ENCODE measurements around the gene CPNE4.
"Not testable (repeated sequence)": the region's sequence is repeated elsewhere in the genome, so short reads cannot be mapped to it uniquely, and the experiment has no call there.

The CPNE4 gene

GRCh38 chr3:132016061-132017041, 18.5 kb downstream of the CPNE4 start:
- no peak for DNase-seq (ENCODE audit: low read depth in 2 of 2)

DNA sequence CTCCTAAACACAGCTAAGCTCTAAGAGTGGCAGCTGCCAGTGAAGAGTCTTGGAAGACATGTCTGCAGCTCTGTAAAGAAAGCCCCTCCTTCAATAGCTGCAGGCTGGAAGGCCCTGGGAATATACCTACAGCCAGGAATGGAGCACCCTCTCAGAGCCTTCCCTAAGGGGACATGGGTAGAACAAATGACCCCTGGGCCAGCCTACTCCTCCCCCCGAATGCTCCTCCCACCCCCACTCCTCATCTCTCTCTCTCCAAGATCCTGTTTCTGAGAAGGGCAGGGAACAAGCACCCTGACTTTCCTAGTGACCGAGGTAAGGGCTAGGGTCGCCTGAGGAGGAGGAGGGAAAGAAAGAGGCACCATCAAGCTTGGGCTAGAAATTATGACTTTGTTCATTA, 20.7 kb downstream of the CPNE4 start:
- no peak for DNase-seq (ENCODE audit: low read depth in 2 of 2)

GRCh38 chr3:132009241-132009640, 25.6 kb downstream of the CPNE4 start:
- DNase-seq (ENCODE audit: low read depth in 2 of 2) = no peak

DNA sequence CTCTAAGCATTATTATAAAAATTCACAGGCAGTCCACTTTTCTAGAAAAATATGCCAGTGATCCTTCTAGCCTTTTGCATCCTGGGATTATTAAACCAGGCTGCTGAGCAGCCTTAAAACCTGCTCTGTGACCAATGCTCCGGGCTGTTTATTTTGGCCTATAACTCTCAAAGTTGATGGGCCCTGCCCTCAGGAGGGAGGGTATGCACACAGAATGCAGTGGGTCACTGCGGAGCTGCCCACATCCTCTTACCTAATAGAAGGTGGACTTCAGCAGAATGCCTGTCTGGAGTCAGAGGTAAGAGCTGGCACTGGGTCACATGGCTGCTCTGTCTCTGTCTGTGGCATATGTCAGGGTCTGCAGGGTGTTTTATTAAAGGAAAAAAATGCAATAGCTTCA, 26.0 kb downstream of the CPNE4 start:
- no peak for DNase-seq (ENCODE audit: low read depth in 2 of 2)

GRCh38 chr3:132007617-132008016, 27.2 kb downstream of the CPNE4 start:
- no peak for DNase-seq (ENCODE audit: low read depth in 2 of 2)

- DNase-seq (ENCODE audit: low read depth in 2 of 2) = peak in 1 of 2 donors; percentile 1
These were observed 28.1 kb downstream of the CPNE4 start for GRCh38 chr3:132006605-132007204.

GRCh38 chr3:132004571-132004970, 30.2 kb downstream of the CPNE4 start:
- no peak for DNase-seq (ENCODE audit: low read depth in 2 of 2)

DNA sequence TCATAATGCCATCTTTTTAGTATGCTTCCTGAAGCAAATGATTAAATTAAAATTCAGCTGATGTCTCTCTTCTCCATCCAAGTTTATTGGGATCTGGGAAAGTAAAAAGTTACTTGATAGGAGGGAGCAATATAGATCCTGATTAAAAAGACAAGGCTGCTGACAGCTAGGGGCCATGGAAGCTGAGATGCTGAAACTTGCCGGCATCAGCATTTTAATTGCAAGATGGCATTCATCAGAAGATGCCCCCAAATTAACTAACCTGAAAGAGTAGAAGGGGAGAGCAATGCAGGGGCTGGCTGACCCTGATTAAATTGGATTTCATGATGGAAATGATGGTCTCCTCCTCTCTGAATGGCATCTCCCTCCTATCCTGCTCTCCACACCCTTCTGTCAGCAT, 31.1 kb downstream of the CPNE4 start:
- no peak for DNase-seq (ENCODE audit: low read depth in 2 of 2)

- no peak for DNase-seq (ENCODE audit: low read depth in 2 of 2)
These were observed 32.8 kb downstream of the CPNE4 start for GRCh38 chr3:132001999-132002398.

DNA sequence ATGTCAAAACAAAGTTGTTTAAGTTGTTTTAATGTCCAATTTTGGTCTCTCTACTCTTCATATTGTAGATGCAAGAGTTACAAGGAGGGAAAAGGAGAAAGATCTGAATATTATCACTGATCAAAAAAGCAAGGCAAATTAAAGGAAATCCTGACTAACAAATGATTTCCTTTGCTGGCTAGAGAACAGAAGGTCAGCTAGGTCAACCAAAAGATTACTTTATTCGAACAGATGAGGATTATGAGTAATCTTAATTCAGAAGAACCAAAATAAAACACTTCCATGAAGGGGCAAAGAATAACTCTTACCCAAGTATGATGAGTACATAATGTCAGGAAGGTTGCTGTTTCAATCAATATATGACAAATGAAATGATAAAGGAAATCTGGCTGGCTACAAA, 33.8 kb downstream of the CPNE4 start:
- no peak for DNase-seq (ENCODE audit: low read depth in 2 of 2)

DNA sequence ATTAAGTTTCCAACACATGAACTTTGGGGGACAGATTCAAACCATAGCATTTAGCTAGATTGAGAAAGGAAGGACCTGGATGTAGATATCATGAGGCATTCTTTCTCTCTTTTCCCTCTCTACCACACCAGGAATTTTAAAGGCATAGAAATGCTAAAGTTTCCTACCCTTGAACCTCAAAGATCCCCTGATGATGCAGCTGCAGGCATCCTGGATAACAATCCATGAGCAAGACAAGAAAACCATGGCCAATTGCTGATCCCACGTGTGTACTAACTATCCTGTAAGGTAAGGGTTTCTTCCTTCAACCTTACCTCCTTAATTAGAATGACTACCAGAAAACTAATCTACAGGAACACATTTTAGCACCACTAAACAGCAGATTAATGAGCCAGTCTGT, 36.8 kb downstream of the CPNE4 start:
- no peak for DNase-seq (ENCODE audit: low read depth in 2 of 2)

DNA sequence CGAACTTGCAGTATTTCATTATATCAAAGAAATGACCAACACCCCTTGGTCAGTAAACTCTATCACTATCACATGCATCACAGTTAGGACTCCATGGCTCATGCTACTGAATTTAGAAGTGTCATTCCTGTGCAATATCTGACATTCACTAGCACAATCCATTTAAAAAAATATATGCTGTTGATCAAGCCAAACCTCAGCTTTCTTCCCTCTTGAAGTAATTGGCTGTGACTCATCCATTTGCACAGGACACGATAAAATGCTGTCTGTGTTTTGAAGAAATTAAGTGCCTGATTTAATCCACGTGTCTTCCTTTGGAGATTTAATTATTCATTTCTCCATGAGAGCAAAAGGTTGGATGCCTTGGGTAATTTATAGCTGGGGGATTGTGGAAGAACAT, 38.9 kb downstream of the CPNE4 start:
- DNase-seq (ENCODE audit: low read depth in 2 of 2) = no peak

- no peak for DNase-seq (ENCODE audit: low read depth in 2 of 2)
These were observed 45.5 kb downstream of the CPNE4 start for GRCh38 chr3:131989318-131989717.

- DNase-seq (ENCODE audit: low read depth in 2 of 2) = no peak
These were observed 46.6 kb downstream of the CPNE4 start for GRCh38 chr3:131988209-131988608.

- no peak for DNase-seq (ENCODE audit: low read depth in 2 of 2)
These were observed 51.1 kb downstream of the CPNE4 start for GRCh38 chr3:131983689-131984088.

GRCh38 chr3:131981323-131981722, 53.5 kb downstream of the CPNE4 start:
- no peak for DNase-seq (ENCODE audit: low read depth in 2 of 2)

DNA sequence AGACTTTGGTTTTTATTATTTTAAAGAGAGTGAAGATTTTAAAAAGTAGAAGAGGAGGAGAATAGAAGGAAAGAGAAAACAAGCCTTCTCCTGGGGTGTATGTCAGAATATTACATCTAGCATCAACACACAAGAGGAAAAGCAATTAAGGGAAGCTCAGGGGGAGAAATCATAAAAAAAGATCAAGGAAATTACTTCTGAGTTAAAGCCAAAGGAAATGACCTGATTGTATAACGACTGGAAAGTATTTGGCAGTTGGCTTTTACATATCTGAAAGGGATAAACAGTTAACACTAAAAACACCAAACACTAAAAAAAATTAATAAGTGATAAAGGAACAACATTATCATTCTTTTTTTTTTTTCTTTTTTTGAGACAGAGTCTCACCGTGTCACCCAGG, 58.4 kb downstream of the CPNE4 start:
- DNase-seq (ENCODE audit: low read depth in 2 of 2) = no peak

GRCh38 chr3:131975047-131975446, 59.8 kb downstream of the CPNE4 start:
- no peak for DNase-seq (ENCODE audit: low read depth in 2 of 2)

DNA sequence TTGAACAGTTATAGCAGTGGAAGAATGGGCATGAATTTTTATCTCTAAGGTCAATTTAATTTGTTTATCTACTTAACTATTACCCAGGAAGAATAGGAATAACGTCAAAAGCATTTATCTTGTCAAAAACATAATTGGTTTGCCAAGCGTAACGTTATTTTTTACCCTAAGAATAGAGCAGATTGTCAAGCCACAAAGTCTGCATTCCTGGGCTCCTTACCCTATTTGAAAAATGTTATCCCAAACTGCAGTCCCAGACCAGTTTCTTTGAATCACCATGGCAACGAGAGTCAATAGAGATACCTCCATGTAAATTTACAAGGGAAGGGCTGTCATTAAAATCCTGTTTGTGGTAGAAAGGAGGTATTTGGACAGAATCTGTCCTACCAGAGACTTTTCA, 61.1 kb downstream of the CPNE4 start:
- DNase-seq (ENCODE audit: low read depth in 2 of 2) = no peak

DNA sequence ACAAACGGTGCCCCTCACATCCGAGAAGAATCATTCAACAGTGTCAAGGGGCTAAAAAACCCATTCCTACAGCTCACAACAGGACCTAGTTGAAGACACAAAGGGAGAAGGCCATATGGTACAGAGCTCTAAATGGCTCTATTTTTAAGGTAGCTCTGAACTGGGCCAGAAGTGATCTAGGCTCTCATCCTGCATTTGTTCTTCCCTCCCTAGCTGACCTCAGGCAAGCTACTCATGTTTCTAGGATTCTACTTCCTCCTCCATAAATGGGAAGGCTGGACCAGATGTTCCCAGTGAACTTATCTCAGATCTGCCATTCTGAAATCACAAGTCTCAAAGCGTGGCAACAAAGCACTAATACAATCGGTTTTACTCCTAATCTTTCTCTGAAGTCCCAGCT, 62.3 kb downstream of the CPNE4 start:
- no peak for DNase-seq (ENCODE audit: low read depth in 2 of 2)

DNA sequence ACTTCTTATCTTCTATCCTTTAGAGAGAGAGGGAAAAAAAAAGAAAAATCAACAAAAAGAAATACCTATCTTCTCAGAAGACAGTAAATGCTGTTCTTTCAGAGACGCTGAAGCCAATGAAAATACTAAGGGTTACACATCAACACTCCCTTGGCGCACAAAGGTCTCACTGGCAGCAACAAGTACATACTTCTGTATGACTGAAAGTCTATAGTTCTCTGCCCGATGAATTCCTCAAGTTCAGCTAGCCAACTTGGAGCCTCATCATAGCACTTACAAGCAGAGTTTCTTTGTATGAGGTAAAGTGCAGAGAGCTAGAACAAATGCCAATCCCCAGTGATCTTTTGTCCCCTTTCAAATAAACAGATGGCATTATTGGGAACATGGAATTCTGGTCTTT, 62.7 kb downstream of the CPNE4 start:
- DNase-seq (ENCODE audit: low read depth in 2 of 2) = no peak

GRCh38 chr3:131963442-131963841, 71.4 kb downstream of the CPNE4 start:
- not testable (repeated sequence) for DNase-seq (ENCODE audit: low read depth in 2 of 2)

- DNase-seq (ENCODE audit: low read depth in 2 of 2) = no peak
These were observed 71.8 kb downstream of the CPNE4 start for GRCh38 chr3:131962982-131963381.

Measured in stimulated activated CD8-positive, alpha-beta memory T cell treated with anti-CD3 and anti-CD28 coated beads, Interleukin-15, amount 100 ng/mL, for 48 hours (primary cell).